KMS-11 (cell line): Measurements from ENCODE around the gene LYSMD2.

Experiments used
- H2AFZ ChIP-seq: fragments of 200-600 bp; sonication (generic); 2 replicates; pipeline ENCODE4 v1.6.1; 2016; ENCODE audit warnings: antibody characterized with exemption, mixed run types, low read depth
- H3K27ac ChIP-seq: fragments of 200-600 bp; sonication (generic); 2 replicates; pipeline ENCODE4 v1.6.1; 2016; ENCODE audit warnings: mild to moderate bottlenecking, mixed run types
- H3K27me3 ChIP-seq: fragments of 200-600 bp; sonication (generic); 2 replicates; pipeline ENCODE4 v1.6.1; 2017; ENCODE audit warnings: mild to moderate bottlenecking, low read depth, mixed run types, moderate library complexity; ENCODE audit not compliant: insufficient read depth
- H3K36me3 ChIP-seq: fragments of 200-600 bp; sonication (generic); 2 replicates; pipeline ENCODE4 v1.6.1; 2017; ENCODE audit warnings: mild to moderate bottlenecking, mixed run types; ENCODE audit not compliant: insufficient read depth
- H3K4me1 ChIP-seq: fragments of 200-600 bp; sonication (generic); 2 replicates; pipeline ENCODE4 v1.6.1; 2016; ENCODE audit warnings: mild to moderate bottlenecking, low read depth, mixed run types; ENCODE audit not compliant: poor library complexity, severe bottlenecking
- H3K4me2 ChIP-seq: fragments of 200-600 bp; sonication (generic); 2 replicates; pipeline ENCODE4 v1.7.0; 2016; ENCODE audit warnings: mild to moderate bottlenecking, mixed run types
- H3K4me3 ChIP-seq: fragments of 200-600 bp; sonication (generic); IDR thresholded peaks from 2 replicates; pipeline ENCODE4 v1.6.1; 2017; ENCODE audit warnings: low read depth, low read length, mixed read lengths; ENCODE audit not compliant: insufficient read depth
- H3K79me2 ChIP-seq: fragments of 200-600 bp; sonication (generic); 2 replicates; pipeline ENCODE4 v1.6.1; 2016; ENCODE audit warnings: low read depth, mixed run types; ENCODE audit not compliant: insufficient read depth
- H3K9ac ChIP-seq: fragments of 200-600 bp; sonication (generic); 2 replicates; pipeline ENCODE4 v1.6.1; 2016; ENCODE audit warnings: mild to moderate bottlenecking, mixed run types
- H4K20me1 ChIP-seq: fragments of 200-600 bp; sonication (generic); 2 replicates; pipeline ENCODE4 v1.6.1; 2016; ENCODE audit warnings: mild to moderate bottlenecking, mixed run types; ENCODE audit not compliant: insufficient read depth
- CTCF ChIP-seq: fragments of 200-600 bp; sonication (generic); conservative IDR thresholded peaks from 2 replicates; pipeline ENCODE4 v1.6.1; 2017; ENCODE audit warnings: low read depth, mild to moderate bottlenecking, antibody characterized with exemption, low read length, moderate library complexity, mixed read lengths

Gene LYSMD2

GRCh38 chr15:51726302-51727073, 11.0 kb downstream of the LYSMD2 start:
- Histone ChIP-seq H3K4me2 (no peak overlapping the region), H3K4me3 (no peak overlapping the region), H3K79me2 (no peaks in the 10 kb centered on the region), H4K20me1 (0 out of 2 replicates have a peak, but pooled peaks cover 6% of the 10 kb centered on the region), H3K9ac (no peak overlapping the region), H2AFZ (no peak overlapping the region), H3K27me3 (no peaks in the 10 kb centered on the region), H3K36me3 (no peaks in the 10 kb centered on the region), H3K27ac (no peak overlapping the region), H3K4me1 (peaks cover 19% of the 10 kb centered on the region)
- no peak for TF ChIP-seq CTCF

- Histone ChIP-seq H3K36me3 (no peaks in the 10 kb centered on the region), H4K20me1 (0 out of 2 replicates have a peak, but pooled peaks cover 3% of the 10 kb centered on the region), H2AFZ (no peak overlapping the region), H3K4me2 (no peak overlapping the region), H3K27ac (no peak overlapping the region), H3K4me3 (no peak overlapping the region), H3K79me2 (no peaks in the 10 kb centered on the region), H3K27me3 (no peaks in the 10 kb centered on the region), H3K9ac (no peak overlapping the region), H3K4me1 (peaks cover 8% of the 10 kb centered on the region)
- TF ChIP-seq CTCF = no peak
Measured at GRCh38 chr15:51724673-51725072, 12.8 kb downstream of the LYSMD2 start.

GRCh38 chr15:51724199-51724598, 13.3 kb downstream of the LYSMD2 start:
- Histone ChIP-seq H3K27ac (no peak overlapping the region), H3K9ac (no peak overlapping the region), H3K36me3 (no peaks in the 10 kb centered on the region), H4K20me1 (no peaks in the 10 kb centered on the region), H3K79me2 (no peaks in the 10 kb centered on the region), H3K27me3 (no peaks in the 10 kb centered on the region), H3K4me2 (no peak overlapping the region), H2AFZ (no peak overlapping the region), H3K4me1 (peaks cover 8% of the 10 kb centered on the region), H3K4me3 (no peak overlapping the region)
- TF ChIP-seq CTCF = no peak

DNA sequence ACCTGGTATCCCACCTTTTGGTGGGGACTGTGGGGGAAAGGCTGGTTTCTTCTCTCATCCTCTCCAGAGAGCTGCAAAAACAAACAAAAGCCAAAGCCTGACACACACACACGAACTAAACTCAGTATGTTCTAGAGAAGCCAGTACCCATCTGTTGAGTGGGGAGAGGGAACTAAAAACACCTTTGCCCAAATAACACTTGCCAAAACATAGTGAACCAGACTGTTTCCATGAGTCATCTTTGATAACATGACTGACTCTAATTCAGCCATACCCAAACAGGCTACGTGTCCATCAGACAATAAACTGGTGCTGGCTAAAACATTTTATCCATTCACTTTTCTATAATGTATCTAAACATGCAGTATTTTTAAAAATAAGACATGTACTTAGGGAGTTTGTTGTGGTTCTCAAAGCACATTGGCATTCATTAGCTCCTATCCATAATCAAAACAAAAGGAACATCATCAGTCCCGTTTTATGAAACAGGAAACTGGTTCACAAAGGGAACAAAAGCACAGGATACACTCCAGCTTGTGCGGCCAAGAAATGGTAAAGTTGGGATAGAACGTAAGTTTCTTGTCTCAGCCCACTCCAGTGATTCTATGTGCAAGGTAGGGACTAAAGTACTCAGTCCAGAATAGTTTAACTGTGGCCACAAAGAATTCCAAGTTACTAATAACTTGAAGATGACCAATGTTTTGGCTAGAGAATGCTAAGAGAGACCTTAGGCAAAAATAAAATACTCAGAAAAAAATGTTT, 16.1 kb downstream of the LYSMD2 start:
- no peaks in the 10 kb centered on the region for H3K36me3 ChIP-seq
- H3K4me1 ChIP-seq = peaks cover 8% of the 10 kb centered on the region
- H3K27me3 ChIP-seq = no peaks in the 10 kb centered on the region
- no peak for TF ChIP-seq CTCF
- no peak overlapping the region for H3K9ac ChIP-seq
- H3K4me2 ChIP-seq = no peak overlapping the region
- no peaks in the 10 kb centered on the region for H4K20me1 ChIP-seq
- no peak overlapping the region for H2AFZ ChIP-seq
- no peak overlapping the region for H3K4me3 ChIP-seq
- no peaks in the 10 kb centered on the region for H3K79me2 ChIP-seq
- no peak overlapping the region for H3K27ac ChIP-seq
